Fibroblast of skin of left biceps (primary cell): ENCODE results near the gene DENND4C.
"Not testable (repeated sequence)": the region's sequence is repeated elsewhere in the genome, so short reads cannot be mapped to it uniquely, and the experiment has no call there.

Experiments
- DNase-seq, 2 experiments: peaks; one replicate each; pipeline ENCODE4 v3.0.0-alpha.2; 2013; ENCODE audit warnings: low read depth in 2 of 2

Gene DENND4C

GRCh38 chr9:19410195-19410503 is 179.7 kb downstream of the DENND4C start:
- no peak for DNase-seq

GRCh38 chr9:19410594-19410993 is 180.1 kb downstream of the DENND4C start:
- DNase-seq = no peak

GRCh38 chr9:19411316-19411715 is 180.8 kb downstream of the DENND4C start:
- DNase-seq = no peak

GRCh38 chr9:19413456-19413855 is 183.0 kb downstream of the DENND4C start:
- not testable (repeated sequence) for DNase-seq

GRCh38 chr9:19416143-19416542 is 185.7 kb downstream of the DENND4C start:
- DNase-seq = no peak

- DNase-seq = no peak
Measured at GRCh38 chr9:19420877-19421276, 190.4 kb downstream of the DENND4C start.
